HepG2 (cell line): ENCODE results near the gene ARL16. TPM values are rescaled to one million over a fixed set of nuclear protein-coding genes. Genes with fewer than 3 reads are reported as not detected.
A peak's percentile ranks its signal among the peaks of the same experiment; 100 is the strongest.

Source experiments
- CHD4 ChIP-seq: fragments of 200-600 bp; sonication (generic); IDR thresholded peaks from 2 replicates; pipeline ENCODE4 v1.7.0; 2017; ENCODE audit warnings: mild to moderate bottlenecking, low read length, borderline replicate concordance
- EEA1 ChIP-seq: sonication (generic); formaldehyde crosslinking; IDR thresholded peaks from 2 replicates; pipeline ENCODE4 v1.5.1; 2020; ENCODE audit warnings: mild to moderate bottlenecking, missing genetic modification reagents, borderline replicate concordance
- FLYWCH1 ChIP-seq: sonication (generic); formaldehyde crosslinking; IDR thresholded peaks from 2 replicates; pipeline ENCODE4 v1.8.1; 2023; ENCODE audit warnings: mild to moderate bottlenecking, missing genetic modification reagents
- FOXO1 ChIP-seq: sonication (generic); formaldehyde crosslinking; IDR thresholded peaks from 2 replicates; pipeline ENCODE4 v1.4.0; 2020; ENCODE audit warnings: missing genetic modification reagents
- POLR2G ChIP-seq: fragments of 200-400 bp; formaldehyde crosslinking; IDR thresholded peaks from 2 replicates; pipeline ENCODE4 v1.6.1; 2018; ENCODE audit warnings: mild to moderate bottlenecking, low read depth, low read length, moderate library complexity
- RELA ChIP-seq: sonication (generic); formaldehyde crosslinking; IDR thresholded peaks from 2 replicates; pipeline ENCODE4 v1.4.0; 2020; ENCODE audit warnings: missing genetic modification reagents
- SRY ChIP-seq: sonication (generic); formaldehyde crosslinking; IDR thresholded peaks from 2 replicates; pipeline ENCODE4 v1.8.0; 2022; ENCODE audit warnings: mild to moderate bottlenecking, missing genetic modification reagents
- ZIK1 ChIP-seq: sonication (generic); formaldehyde crosslinking; IDR thresholded peaks from 2 replicates; pipeline ENCODE4 v1.5.0; 2020; ENCODE audit warnings: mild to moderate bottlenecking, low read depth, missing genetic modification reagents, borderline replicate concordance
- ZNF251 ChIP-seq: sonication (generic); formaldehyde crosslinking; IDR thresholded peaks from 2 replicates; pipeline ENCODE4 v1.9.0; 2021; ENCODE audit warnings: mild to moderate bottlenecking, missing genetic modification reagents
- ZNF891 ChIP-seq: sonication (generic); formaldehyde crosslinking; IDR thresholded peaks from 2 replicates; pipeline ENCODE4 v1.5.0; 2020; ENCODE audit warnings: mild to moderate bottlenecking, missing genetic modification reagents
- polyA plus RNA-seq, 8 experiments: library from polyadenylated mRNA; depleted of rRNA in 3 of 8; stranded (reverse) in 7 of 8; unstranded in 1 of 8; fragments of >200 nt; fragmentation: Illumina TruSeq in 4 of 8; extraction: Trizol in 4 of 8; gene quantifications; 2 replicates each; pipeline versions ENCODE4 v1.2.1 to v1.2.3, GENCODE V29; 2011 to 2016; ENCODE audit warnings: low read depth in 4 of 8, missing spikeins in 1 of 8, mixed read lengths in 1 of 8; ENCODE audit not compliant: insufficient read depth in 1 of 8
- total RNA-seq, 5 experiments: library from RNA; depleted of rRNA; stranded (reverse); fragments of >200 nt; fragmentation: Illumina TruSeq; extraction: Trizol; gene quantifications; 2 replicates each; pipeline ENCODE4 v1.2.3, GENCODE V29; 2016; ENCODE audit warnings: low read depth in 1 of 5
- TF ChIP-seq, protein P1 (sequence below): sonication (generic); formaldehyde crosslinking; IDR thresholded peaks from 2 replicates; pipeline ENCODE4 v1.4.0; 2020; ENCODE audit warnings: low read depth, mild to moderate bottlenecking, missing genetic modification reagents
- TF ChIP-seq, protein P2 (sequence below): sonication (generic); formaldehyde crosslinking; IDR thresholded peaks from 2 replicates; pipeline ENCODE4 v1.5.0; 2020; ENCODE audit warnings: missing genetic modification reagents, mild to moderate bottlenecking, borderline replicate concordance
- TF ChIP-seq, protein P3 (sequence below): sonication (generic); formaldehyde crosslinking; IDR thresholded peaks from 2 replicates; pipeline ENCODE4 v1.4.0; 2020; ENCODE audit warnings: mild to moderate bottlenecking, low read depth, missing genetic modification reagents
- TF ChIP-seq, protein P4 (sequence below): sonication (generic); formaldehyde crosslinking; IDR thresholded peaks from 2 replicates; pipeline ENCODE4 v1.9.0; 2021; ENCODE audit warnings: missing genetic modification reagents, borderline replicate concordance
- TF ChIP-seq, protein P5 (sequence below): sonication (generic); formaldehyde crosslinking; IDR thresholded peaks from 2 replicates; pipeline ENCODE4 v1.5.0; 2020; ENCODE audit warnings: missing genetic modification reagents
- TF ChIP-seq, protein P6 (sequence below): sonication (generic); formaldehyde crosslinking; IDR thresholded peaks from 2 replicates; pipeline ENCODE4 v1.8.0; 2022; ENCODE audit warnings: mild to moderate bottlenecking, missing genetic modification reagents, moderate library complexity
- TF ChIP-seq, protein P7 (sequence below): sonication (generic); formaldehyde crosslinking; IDR thresholded peaks from 2 replicates; pipeline ENCODE4 v1.5.0; 2020; ENCODE audit warnings: mild to moderate bottlenecking, missing genetic modification reagents

The ARL16 gene
- total and polyA plus RNA-seq, 2 of the 13 experiments (the other 11 are each of a cell fraction or from before 2014, with no cell fraction given), result 20.8 to 30.8 TPM

DNA sequence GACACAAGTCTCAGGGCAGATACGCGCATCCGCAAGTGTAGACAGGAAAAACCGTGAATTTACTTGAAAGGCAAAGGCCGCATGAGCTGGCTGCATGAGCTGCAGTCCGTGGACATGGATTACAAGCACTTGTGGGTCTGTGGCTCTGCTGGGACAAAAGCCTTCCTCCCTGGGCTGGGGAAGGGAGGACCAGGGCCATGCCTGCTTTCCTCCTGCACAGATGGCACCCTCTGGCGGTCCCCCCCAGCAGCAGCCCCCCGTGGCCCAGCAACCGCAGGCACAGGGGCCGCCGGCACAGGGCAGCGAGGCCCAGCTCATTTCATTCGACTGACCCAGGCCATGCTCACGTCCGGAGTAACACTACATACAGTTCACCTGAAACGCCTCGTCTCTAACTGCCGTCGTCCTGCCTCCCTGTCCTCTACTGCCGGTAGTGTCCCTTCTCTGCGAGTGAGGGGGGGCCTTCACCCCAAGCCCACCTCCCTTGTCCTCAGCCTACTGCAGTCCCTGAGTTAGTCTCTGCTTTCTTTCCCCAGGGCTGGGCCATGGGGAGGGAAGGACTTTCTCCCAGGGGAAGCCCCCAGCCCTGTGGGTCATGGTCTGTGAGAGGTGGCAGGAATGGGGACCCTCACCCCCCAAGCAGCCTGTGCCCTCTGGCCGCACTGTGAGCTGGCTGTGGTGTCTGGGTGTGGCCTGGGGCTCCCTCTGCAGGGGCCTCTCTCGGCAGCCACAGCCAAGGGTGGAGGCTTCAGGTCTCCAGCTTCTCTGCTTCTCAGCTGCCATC, 17.9 kb upstream of the ARL16 start (continued):
- TF ChIP-seq ZIK1 (CRISPR knock-in tag), result 0 out of 2 replicates have a peak, but pooled peaks have one; percentile 46
- TF ChIP-seq RELA, result no peak
- no peak for TF ChIP-seq ZNF251 (CRISPR knock-in tag)
- TF ChIP-seq SRY, result no peak
- 0 out of 2 replicates have a peak, but pooled peaks have one; percentile 36 for TF ChIP-seq POLR2G
- TF ChIP-seq, protein P1, sequence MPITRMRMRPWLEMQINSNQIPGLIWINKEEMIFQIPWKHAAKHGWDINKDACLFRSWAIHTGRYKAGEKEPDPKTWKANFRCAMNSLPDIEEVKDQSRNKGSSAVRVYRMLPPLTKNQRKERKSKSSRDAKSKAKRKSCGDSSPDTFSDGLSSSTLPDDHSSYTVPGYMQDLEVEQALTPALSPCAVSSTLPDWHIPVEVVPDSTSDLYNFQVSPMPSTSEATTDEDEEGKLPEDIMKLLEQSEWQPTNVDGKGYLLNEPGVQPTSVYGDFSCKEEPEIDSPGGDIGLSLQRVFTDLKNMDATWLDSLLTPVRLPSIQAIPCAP, result no peak
- TF ChIP-seq EEA1 (CRISPR knock-in tag), result no peak
- 0 out of 2 replicates have a peak, but pooled peaks have one; percentile 27 for TF ChIP-seq FOXO1 (CRISPR knock-in tag)
- no peak for TF ChIP-seq ZNF891 (CRISPR knock-in tag)
- TF ChIP-seq, protein P2, sequence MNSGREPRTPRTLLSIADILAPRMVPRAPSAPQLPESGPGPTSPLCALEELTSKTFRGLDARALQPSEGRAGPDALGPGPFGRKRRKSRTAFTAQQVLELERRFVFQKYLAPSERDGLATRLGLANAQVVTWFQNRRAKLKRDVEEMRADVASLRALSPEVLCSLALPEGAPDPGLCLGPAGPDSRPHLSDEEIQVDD (CRISPR knock-in tag), result no peak
- TF ChIP-seq, protein P3, sequence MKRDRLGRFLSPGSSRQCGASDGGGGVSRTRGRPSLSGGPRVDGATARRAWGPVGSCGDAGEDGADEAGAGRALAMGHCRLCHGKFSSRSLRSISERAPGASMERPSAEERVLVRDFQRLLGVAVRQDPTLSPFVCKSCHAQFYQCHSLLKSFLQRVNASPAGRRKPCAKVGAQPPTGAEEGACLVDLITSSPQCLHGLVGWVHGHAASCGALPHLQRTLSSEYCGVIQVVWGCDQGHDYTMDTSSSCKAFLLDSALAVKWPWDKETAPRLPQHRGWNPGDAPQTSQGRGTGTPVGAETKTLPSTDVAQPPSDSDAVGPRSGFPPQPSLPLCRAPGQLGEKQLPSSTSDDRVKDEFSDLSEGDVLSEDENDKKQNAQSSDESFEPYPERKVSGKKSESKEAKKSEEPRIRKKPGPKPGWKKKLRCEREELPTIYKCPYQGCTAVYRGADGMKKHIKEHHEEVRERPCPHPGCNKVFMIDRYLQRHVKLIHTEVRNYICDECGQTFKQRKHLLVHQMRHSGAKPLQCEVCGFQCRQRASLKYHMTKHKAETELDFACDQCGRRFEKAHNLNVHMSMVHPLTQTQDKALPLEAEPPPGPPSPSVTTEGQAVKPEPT (CRISPR knock-in tag), result no peak
- TF ChIP-seq, protein P4, sequence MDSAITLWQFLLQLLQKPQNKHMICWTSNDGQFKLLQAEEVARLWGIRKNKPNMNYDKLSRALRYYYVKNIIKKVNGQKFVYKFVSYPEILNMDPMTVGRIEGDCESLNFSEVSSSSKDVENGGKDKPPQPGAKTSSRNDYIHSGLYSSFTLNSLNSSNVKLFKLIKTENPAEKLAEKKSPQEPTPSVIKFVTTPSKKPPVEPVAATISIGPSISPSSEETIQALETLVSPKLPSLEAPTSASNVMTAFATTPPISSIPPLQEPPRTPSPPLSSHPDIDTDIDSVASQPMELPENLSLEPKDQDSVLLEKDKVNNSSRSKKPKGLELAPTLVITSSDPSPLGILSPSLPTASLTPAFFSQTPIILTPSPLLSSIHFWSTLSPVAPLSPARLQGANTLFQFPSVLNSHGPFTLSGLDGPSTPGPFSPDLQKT (CRISPR knock-in tag), result no peak
- TF ChIP-seq FLYWCH1 (CRISPR knock-in tag), result 0 out of 2 replicates have a peak, but pooled peaks have one; percentile 27
- TF ChIP-seq, protein P5, sequence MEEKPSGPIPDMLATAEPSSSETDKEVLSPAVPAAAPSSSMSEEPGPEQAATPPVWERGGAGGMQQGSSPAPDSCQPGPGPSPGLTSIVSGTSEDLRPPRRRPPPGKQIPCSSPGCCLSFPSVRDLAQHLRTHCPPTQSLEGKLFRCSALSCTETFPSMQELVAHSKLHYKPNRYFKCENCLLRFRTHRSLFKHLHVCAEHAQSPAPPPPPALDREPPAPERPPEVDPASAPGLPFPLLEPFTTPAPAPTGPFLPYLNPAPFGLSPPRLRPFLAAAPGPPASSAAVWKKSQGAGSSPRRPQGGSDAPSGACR (CRISPR knock-in tag), result no peak
- TF ChIP-seq, protein P6, sequence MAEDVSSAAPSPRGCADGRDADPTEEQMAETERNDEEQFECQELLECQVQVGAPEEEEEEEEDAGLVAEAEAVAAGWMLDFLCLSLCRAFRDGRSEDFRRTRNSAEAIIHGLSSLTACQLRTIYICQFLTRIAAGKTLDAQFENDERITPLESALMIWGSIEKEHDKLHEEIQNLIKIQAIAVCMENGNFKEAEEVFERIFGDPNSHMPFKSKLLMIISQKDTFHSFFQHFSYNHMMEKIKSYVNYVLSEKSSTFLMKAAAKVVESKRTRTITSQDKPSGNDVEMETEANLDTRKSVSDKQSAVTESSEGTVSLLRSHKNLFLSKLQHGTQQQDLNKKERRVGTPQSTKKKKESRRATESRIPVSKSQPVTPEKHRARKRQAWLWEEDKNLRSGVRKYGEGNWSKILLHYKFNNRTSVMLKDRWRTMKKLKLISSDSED (CRISPR knock-in tag), result no peak; the same call in 1 of the 2 replicates
- no peak for TF ChIP-seq CHD4
- TF ChIP-seq, protein P7, sequence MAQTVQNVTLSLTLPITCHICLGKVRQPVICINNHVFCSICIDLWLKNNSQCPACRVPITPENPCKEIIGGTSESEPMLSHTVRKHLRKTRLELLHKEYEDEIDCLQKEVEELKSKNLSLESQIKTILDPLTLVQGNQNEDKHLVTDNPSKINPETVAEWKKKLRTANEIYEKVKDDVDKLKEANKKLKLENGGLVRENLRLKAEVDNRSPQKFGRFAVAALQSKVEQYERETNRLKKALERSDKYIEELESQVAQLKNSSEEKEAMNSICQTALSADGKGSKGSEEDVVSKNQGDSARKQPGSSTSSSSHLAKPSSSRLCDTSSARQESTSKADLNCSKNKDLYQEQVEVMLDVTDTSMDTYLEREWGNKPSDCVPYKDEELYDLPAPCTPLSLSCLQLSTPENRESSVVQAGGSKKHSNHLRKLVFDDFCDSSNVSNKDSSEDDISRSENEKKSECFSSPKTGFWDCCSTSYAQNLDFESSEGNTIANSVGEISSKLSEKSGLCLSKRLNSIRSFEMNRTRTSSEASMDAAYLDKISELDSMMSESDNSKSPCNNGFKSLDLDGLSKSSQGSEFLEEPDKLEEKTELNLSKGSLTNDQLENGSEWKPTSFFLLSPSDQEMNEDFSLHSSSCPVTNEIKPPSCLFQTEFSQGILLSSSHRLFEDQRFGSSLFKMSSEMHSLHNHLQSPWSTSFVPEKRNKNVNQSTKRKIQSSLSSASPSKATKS (CRISPR knock-in tag), result no peak
